NCI-H748 (cell line): ENCODE measurements around the gene ZFYVE19.
A peak's percentile ranks its signal among the peaks of the same experiment; 100 is the strongest.
"Not testable (repeated sequence)": the region's sequence is repeated elsewhere in the genome, so short reads cannot be mapped to it uniquely, and the experiment has no call there.

Source experiments
- DNase-seq: peaks from one replicate; lab custom pipeline; 2025; ENCODE audit not compliant: unreplicated experiment; lab: John Stamatoyannopoulos, UW

ZFYVE19 gene

DNA sequence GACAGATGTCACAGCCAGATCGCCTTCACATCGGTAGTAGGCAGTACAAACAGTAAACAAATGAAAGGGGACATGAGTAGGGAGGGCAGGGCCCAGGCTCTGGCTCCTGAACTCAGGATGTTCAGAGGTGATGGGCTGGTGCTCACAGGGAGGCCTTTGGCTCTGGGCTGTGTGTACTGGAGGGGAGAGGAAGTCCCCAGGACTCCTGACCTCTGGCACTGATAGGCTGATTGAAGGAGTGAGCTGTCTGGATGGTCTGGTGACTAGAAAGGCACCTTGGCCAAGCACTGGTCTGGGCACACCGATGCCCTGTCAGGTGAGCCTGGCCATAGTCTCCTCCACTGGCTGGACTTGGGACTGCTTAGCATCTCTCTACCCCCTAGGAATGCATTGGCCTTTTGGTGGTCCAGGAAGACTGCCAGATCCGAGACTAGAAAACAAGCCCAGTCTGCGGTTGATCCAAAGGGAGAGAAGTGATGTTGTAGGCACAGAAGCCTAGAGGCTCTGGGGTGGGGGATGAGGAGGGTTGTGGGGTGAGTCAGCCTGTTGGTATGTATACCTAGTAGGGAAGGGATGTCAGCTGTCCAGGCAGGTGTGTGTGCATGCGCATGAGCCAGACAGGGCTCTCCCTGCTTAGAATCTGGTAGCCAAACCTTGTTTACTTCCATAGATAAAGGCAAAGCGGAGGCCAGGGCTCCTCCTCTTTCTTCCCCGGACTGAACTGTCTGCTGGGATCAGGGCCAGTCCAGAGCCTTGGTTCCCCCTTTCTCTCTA is 38.8 kb downstream of the ZFYVE19 start:
- peak; percentile 44 for DNase-seq

GRCh38 chr15:40846841-40847222 is 39.9 kb downstream of the ZFYVE19 start:
- DNase-seq = no peak

GRCh38 chr15:40847223-40847961 is 40.5 kb downstream of the ZFYVE19 start:
- peak; percentile 79 for DNase-seq

DNA sequence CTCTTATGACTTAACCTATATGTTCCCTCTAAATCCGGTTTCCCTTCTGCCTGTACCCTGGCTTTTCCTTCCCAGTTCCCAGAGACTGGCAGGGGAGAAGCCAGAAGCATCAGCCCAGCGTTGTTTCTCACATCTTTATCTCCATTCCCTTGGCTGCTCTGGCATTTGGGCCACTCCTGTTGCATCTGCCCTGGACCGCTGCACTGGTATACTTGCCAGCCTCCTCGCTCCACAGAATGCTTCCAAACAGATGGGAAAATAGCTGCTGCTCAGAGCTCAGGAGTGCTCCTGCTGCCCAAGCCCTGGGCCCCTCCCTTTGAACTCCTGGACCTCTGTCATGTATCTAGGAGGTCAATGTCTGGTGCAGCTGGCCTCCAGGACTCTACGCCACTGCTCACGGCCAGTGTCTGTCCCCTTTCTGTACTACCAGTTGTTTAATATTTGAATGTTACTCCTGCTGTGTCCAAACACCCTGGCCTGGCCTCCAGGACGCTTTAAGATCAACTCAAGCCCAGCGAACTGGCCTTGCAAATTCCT is 43.8 kb downstream of the ZFYVE19 start:
- DNase-seq = no peak

DNA sequence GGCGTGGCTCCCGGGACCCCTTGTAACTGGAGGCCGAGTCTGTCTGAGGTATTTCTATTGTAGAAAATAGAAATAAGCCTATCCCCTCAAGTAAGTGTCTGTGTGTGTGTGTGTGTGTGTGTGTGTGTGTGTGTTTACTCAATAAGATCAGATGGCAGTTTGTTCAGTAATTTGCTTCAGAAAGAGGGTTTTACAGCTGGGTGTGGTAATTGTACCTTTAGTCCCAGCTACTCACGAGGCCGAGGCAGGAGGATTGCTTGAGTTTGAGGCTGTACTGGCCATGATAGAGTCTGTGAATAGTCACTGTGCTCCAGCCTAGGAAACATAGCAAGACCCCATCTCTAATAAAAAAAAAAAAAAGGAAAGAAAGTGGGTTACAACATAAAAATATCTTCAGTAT is 45.6 kb downstream of the ZFYVE19 start:
- DNase-seq = peak; percentile 67

DNA sequence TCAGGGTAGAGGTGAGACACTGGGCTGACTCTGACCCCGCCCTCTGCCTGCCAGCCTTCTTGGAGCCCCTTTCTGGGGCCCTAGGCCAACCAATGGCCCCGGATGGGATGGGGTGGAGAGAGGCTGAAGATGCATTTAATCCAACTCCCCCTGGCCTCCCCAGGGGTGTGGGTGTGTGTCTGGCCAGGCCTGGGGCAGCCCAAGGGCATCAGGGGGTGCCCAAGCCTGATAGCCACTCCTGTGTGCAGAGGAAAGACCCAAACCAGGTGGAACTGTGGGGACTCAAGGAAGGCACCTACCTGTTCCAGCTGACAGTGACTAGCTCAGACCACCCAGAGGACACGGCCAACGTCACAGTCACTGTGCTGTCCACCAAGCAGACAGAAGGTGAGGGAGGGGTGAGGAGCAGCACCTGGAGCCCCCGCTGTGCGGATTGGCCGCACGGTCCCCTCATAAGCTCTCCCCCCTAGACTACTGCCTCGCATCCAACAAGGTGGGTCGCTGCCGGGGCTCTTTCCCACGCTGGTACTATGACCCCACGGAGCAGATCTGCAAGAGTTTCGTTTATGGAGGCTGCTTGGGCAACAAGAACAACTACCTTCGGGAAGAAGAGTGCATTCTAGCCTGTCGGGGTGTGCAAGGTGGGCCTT is 46.5 kb downstream of the ZFYVE19 start:
- no peak for DNase-seq

- DNase-seq = no peak
Observed at GRCh38 chr15:40854161-40854560, 47.3 kb downstream of the ZFYVE19 start.

- no peak for DNase-seq
Observed at GRCh38 chr15:40855706-40856234, 48.9 kb downstream of the ZFYVE19 start.

DNA sequence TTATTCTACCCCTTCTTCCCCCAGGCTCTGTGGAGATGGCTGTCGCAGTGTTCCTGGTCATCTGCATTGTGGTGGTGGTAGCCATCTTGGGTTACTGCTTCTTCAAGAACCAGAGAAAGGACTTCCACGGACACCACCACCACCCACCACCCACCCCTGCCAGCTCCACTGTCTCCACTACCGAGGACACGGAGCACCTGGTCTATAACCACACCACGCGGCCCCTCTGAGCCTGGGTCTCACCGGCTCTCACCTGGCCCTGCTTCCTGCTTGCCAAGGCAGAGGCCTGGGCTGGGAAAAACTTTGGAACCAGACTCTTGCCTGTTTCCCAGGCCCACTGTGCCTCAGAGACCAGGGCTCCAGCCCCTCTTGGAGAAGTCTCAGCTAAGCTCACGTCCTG is 49.9 kb downstream of the ZFYVE19 start:
- no peak for DNase-seq

- peak; percentile 56 for DNase-seq
Observed at GRCh38 chr15:40857601-40858341, 50.9 kb downstream of the ZFYVE19 start.

- no peak for DNase-seq
Observed at GRCh38 chr15:40858706-40859105, 51.8 kb downstream of the ZFYVE19 start.

GRCh38 chr15:40859206-40859851 is 52.4 kb downstream of the ZFYVE19 start:
- DNase-seq = peak; percentile 66

- DNase-seq = not testable (repeated sequence)
Observed at GRCh38 chr15:40861147-40861546, 54.3 kb downstream of the ZFYVE19 start.

GRCh38 chr15:40863660-40864270 is 56.9 kb downstream of the ZFYVE19 start:
- no peak for DNase-seq
